Measurements from ENCODE around the gene CACNA1A. TPM values are rescaled to one million over a fixed set of nuclear protein-coding genes. Genes with fewer than 3 reads are reported as not detected.

The CACNA1A gene
- total RNA-seq, 1 donor from 2014 or later: 26.7 TPM

GRCh38 chr19:13234518-13234917, 271.8 kb downstream of the CACNA1A start:
- no peak for DNase-seq (ENCODE audit: low spot score)

DNA sequence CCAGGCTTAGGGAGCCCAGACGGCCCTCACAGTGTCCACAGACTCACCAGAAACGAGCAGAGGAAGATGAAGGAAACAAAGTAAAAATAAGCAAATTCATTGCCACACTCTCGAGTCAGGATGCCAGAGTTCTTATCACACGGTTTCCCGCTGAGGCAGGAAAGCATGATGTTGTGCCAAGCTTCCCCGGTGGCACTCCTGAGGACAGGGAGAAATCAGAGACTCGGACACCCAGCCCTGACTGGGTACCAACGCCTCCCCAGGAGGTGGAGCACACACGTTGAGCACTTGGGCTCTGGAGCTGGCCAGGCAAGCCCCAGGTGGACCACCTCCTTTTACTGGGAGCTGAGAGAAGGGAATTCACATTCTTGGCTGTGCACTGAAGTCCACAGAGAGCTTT, 274.6 kb downstream of the CACNA1A start:
- DNase-seq (ENCODE audit: low spot score): no peak

- no peak for DNase-seq (ENCODE audit: low spot score)
Measured at GRCh38 chr19:13229246-13229645, 277.0 kb downstream of the CACNA1A start.

- DNase-seq (ENCODE audit: low spot score): no peak
Measured at GRCh38 chr19:13228561-13228960, 277.7 kb downstream of the CACNA1A start.

DNA sequence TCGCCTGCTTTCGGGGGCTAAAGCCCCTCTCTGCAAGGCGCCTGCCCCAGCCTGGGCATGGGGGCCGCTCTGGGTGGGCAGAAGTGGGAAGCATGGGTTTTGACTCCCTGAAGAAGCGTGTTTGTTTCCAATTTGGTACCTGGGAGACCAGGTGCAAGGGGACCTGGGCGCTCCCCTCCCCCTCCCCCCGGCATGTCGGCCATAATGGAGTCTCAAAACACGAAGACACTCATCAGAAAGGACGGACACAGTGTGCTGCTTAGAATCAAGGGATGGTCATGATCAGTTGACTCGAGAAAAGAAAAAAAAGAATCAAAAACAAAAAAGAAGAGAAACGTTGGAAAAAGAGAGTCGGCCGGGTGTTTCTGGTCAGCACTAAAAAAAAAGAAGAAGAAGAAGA, 279.3 kb downstream of the CACNA1A start:
- DNase-seq (ENCODE audit: low spot score): no peak

DNA sequence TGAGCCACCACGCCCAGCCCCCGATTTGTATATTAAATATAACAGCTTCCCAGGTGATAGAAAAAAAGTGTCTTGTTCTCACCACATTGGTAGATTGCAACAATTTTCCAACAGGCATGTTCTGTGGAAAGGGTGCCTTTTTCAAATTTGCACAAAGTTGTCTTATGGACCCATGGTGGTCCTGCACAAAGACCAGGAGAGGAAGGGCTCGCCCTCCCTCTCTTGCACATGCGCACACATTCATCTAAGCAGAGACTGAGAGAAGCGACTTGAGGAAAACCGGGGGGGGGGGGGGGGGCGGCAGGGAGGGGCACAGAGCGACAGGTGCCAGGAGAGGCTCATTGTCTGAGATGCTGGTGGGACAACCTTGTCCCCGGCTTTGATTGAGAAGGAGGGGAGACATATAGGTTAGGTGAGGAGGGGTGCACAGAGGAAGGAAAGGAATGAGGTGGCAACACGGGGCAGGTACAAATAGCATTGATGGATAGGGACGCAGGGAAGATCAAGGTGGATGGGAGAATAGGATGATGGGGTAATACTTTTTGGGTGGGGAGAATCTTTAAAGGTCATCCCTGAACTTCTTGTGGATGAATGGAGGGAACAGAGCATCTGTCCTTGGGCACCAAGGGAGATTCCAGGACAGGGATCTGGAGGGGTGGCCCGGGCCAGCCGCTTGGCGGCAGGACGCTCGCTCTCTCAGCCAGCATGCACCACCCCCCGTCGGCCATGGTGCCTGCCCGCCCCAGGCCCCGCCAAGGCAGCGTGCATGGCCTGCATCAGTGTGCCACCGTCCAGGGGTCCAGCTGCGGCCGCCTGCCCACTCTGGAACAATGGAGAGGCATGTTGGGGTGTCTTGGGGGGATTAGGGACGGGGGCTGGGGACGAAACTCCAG, 280.1 kb downstream of the CACNA1A start:
- DNase-seq (ENCODE audit: low spot score): no peak

- DNase-seq (ENCODE audit: low spot score): no peak
Measured at GRCh38 chr19:13225085-13225484, 281.2 kb downstream of the CACNA1A start.

- no peak for DNase-seq (ENCODE audit: low spot score)
Measured at GRCh38 chr19:13220847-13221246, 285.4 kb downstream of the CACNA1A start.

GRCh38 chr19:13215572-13216380, 290.5 kb downstream of the CACNA1A start:
- no peak for DNase-seq (ENCODE audit: low spot score)

GRCh38 chr19:13214036-13214730, 292.1 kb downstream of the CACNA1A start:
- no peak for DNase-seq (ENCODE audit: low spot score)

- peak; percentile 14 for DNase-seq (ENCODE audit: low spot score)
Measured at GRCh38 chr19:13212759-13213330, 293.4 kb downstream of the CACNA1A start.

GRCh38 chr19:13211426-13212308, 294.6 kb downstream of the CACNA1A start:
- DNase-seq (ENCODE audit: low spot score): no peak

- DNase-seq (ENCODE audit: low spot score): no peak
Measured at GRCh38 chr19:13210941-13211340, 295.3 kb downstream of the CACNA1A start.

DNA sequence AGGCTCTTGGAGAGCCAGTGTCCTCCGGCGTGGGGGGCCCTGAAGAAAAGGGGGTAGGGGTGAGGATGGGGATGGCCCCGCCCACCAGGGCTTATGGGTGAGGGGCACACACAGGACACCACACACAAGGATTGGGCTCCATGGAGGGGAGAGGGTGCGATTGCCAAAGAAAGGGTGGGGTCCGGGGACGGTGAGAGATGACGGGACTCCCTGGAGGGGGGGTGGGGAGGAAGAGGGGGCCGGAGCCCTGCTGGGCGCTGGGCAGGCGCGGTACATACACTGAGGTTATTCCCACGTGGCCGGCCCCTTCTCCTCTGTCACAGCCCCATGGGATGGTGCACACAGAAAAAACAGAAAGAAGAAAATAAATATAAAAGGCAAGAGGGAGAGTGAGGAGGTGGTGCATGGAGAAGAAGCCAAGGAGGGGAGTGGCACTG, 295.9 kb downstream of the CACNA1A start:
- no peak for DNase-seq (ENCODE audit: low spot score)

DNA sequence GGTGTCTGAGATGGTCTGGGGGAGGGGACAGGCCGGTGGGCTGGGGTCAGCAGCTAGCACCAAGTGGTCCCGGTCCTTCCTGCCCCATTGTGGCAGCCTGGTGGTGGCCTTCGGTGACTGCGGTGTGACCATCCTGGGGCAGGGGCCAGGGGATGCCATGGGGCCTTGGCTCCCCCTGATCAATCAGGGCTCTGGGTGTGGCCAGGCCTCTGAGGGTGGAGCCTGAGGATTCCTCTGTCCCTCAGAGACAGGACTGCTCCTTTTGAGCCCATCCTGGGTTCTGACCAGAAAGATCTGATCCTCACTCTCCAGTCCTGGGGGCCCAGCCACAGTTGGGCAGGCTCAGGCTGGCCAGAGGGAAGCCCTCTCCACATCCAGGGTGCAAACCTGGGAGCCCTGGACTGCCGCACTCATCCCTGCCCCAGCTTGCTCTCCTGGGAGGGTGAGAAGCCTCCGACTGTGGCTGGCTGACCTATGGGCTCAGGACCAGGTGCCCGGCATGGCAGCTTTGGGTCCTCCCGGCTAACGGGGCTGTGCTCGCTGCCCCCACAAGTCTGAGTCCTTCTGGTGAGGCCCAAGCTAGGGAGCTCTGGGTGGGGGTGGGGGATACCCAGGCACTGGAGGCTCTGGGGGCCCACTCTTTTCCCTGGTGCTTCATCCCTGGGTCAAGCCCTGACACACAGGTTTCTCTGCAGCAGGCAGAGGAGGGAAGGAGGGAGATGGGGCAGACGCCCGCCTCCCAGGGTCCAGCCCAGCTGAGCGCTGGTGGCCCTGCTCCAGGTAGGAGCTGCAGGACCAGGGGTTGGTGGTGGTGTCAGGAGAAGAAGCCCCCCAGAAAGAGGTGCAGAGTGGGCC, 296.6 kb downstream of the CACNA1A start:
- DNase-seq (ENCODE audit: low spot score): no peak

GRCh38 chr19:13208672-13209483, 297.4 kb downstream of the CACNA1A start:
- no peak for DNase-seq (ENCODE audit: low spot score)

DNA sequence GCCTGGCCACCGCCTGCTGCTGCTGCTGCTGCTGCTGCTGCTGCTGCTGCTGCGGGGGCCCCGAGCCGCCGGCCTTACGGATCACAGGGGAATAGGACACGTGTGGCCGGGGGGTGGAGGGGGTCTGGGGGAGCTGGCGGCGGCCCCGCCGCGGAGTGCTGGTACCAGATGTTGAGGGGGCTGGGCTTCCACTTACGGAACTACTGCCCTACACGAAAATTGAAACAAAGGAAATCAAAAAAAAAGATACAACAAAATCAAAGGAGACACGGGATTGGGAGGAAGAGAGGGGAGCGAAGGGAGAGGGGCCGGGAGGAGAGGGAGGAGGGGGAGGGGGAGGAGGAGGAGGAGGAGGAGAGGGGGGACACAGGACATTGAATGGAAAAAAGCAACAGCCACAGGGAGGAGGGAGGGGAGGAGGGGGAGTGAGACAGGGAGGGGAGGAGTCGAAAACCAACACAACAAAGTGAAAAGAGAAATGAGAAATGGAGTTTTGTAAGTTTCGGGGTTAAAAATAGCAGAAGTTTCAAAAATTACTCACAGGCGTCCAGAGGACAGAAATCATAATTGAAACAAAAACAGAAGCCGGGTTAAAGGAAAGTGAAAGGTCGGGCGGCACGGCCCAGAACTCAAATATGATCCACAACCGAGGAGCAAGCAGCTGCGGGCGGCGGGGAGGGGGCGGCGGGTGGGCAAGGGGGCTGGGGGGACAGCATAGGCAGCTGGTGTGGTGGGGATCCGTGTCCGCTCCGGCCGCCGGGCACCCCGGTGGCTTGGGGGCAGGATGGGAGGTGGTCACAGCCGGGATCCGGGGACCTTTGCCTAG, 298.2 kb downstream of the CACNA1A start:
- peak; percentile 68 for DNase-seq (ENCODE audit: low spot score)

Data from umbilical cord (tissue), 2 donors.